MM.1S (cell line): ENCODE data around the gene OSGIN1.

Source experiments
- EZH2 ChIP-seq: fragments of 300-600 bp; sonication (generic); optimal IDR thresholded peaks from 2 replicates; pipeline ENCODE3; 2017; ENCODE audit warnings: low read depth, mild to moderate bottlenecking, antibody characterized with exemption, low read length, mixed read lengths
- TF ChIP-seq, protein P1 (sequence below): fragments of 300-600 bp; sonication (generic); IDR thresholded peaks from 2 replicates; pipeline ENCODE4 v1.5.1; 2016; ENCODE audit warnings: antibody characterized with exemption, low read length, mixed read lengths

DNA sequence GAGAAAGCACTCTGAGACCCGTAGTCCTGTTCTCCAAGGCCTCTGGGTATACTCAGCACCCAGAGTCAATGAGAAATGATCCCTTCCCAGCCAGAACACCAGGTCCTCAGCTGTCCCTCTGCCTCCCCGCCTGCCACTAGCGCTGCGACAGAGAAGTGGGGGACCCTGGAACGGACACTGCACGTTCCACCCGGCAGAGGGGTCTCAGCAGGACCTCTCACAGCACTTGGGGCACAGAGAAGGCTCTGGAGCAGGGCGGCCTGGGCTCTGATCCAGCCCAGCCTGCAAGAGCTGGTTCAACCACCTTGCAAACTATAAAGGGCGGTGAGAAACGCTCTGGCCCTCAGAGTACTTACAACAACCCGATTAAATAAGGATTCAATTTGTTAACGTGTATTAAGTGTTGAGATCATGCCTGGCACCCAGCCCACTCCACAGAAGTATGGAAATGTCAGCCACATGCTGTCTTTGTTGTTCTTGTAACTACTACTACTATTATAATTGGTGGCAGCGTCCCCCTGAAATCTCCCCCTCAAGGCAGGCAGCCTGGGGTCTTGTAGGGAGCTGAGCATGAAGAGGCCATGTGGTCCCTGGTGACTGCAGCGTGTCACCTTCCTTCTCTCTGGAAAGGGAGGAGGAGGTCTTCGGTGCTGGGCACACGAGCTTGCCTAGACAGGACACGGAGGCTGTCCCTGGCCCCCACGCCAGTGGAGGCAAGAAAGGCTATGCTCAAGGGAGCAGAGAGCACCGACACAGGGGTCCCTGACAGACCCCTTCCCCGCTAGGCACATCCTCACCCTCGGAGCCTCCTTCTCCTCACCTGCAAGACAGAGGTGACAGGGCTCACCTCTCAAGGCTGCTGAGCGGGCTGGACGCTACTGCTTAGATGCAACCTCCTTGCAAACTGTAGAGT lies 2.4 kb downstream of the OSGIN1 start:
- TF ChIP-seq, protein P1, sequence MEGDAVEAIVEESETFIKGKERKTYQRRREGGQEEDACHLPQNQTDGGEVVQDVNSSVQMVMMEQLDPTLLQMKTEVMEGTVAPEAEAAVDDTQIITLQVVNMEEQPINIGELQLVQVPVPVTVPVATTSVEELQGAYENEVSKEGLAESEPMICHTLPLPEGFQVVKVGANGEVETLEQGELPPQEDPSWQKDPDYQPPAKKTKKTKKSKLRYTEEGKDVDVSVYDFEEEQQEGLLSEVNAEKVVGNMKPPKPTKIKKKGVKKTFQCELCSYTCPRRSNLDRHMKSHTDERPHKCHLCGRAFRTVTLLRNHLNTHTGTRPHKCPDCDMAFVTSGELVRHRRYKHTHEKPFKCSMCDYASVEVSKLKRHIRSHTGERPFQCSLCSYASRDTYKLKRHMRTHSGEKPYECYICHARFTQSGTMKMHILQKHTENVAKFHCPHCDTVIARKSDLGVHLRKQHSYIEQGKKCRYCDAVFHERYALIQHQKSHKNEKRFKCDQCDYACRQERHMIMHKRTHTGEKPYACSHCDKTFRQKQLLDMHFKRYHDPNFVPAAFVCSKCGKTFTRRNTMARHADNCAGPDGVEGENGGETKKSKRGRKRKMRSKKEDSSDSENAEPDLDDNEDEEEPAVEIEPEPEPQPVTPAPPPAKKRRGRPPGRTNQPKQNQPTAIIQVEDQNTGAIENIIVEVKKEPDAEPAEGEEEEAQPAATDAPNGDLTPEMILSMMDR = no peak
- TF ChIP-seq EZH2 = no peak
